NCI-H1436 treated with DMSO at 0.1 percent for 48 hours (cell line): ENCODE data around the gene YDJC.
"Not testable (repeated sequence)": the region's sequence is repeated elsewhere in the genome, so short reads cannot be mapped to it uniquely, and the experiment has no call there.

Experiments
- DNase-seq: peaks from one replicate; lab custom pipeline; 2025; lab: John Stamatoyannopoulos, UW

Gene YDJC, protein sequence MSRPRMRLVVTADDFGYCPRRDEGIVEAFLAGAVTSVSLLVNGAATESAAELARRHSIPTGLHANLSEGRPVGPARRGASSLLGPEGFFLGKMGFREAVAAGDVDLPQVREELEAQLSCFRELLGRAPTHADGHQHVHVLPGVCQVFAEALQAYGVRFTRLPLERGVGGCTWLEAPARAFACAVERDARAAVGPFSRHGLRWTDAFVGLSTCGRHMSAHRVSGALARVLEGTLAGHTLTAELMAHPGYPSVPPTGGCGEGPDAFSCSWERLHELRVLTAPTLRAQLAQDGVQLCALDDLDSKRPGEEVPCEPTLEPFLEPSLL

DNA sequence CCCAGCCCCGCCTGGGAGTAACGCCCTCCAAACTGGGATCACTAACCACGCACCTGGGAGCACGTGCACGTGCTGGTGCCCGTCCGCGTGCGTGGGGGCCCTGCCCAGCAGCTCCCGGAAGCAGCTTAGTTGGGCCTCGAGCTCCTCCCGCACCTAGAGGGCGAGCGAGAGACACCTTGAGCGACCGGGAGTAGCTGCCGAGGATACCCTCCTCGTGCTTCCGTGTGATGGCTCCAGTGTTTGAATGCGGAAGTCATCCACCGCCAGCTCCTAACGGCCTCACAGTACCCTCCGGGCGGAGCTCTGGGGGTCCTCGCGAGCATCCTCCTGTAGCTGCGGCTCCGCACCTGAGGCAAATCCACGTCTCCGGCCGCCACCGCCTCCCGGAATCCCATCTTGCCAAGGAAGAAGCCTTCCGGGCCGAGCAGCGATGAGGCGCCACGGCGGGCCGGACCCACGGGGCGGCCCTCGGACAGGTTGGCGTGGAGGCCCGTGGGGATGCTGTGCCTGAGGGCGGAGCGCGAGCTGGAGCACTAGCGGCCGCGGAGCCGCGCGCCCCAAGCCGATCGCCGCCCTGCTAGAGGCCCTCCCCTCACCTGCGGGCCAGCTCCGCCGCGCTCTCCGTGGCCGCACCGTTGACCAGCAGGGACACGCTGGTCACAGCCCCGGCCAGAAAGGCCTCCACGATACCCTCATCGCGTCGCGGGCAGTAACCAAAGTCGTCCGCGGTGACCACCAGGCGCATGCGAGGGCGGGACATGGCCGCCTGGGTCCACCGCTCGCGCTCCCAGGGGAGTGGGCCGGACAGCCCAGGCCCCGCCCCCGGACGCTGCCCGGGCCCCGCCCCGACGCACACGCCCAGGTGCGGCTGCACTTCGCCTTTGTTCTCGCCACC, at the start of gene YDJC:
Gene YDJC, minus strand, starts transcription at position 768 of the 895 bp plus-strand sequence. Its CDS starts 8 bp downstream, at position 760.
- DNase-seq = peak; percentile 61

DNA sequence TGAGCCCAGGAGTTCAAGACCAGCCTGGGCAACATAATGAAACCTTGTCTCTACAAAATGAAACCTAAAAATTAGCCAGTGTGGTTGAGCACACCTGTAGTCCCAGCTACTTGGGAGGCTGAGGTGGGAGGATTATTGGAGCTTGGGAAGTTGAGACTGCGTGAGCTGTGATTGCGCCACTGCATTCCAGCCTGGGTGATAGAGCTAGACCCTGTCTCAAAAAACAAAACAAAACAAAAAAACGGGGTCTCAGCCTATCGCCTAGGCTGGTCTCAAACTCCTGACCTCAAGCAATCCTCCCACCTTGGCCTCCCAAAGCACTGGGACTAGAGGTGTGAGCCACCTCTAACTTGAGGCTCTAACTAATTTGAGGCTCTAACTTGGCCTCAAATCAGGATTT, 49.6 kb upstream of the YDJC start:
- DNase-seq = no peak

DNA sequence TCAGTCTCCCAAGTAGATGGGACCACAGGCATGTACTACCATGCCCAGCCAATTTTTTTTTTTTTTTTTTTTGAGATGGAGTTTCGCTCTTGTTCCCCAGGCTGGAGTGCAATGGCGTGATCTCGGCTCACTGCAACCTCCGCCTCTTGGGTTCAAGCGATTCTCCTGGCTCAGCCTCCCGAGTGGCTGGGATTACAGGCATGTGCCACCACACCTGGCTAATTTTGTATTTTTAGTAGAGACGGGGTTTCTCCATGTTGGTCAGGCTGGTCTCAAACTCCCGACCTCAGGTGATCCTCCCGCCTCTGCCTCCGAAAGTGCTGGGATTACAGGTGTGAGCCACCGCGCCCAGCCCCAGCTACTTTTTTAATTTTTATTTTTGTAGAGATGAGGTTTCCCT, 49.0 kb upstream of the YDJC start:
- not testable (repeated sequence) for DNase-seq

DNA sequence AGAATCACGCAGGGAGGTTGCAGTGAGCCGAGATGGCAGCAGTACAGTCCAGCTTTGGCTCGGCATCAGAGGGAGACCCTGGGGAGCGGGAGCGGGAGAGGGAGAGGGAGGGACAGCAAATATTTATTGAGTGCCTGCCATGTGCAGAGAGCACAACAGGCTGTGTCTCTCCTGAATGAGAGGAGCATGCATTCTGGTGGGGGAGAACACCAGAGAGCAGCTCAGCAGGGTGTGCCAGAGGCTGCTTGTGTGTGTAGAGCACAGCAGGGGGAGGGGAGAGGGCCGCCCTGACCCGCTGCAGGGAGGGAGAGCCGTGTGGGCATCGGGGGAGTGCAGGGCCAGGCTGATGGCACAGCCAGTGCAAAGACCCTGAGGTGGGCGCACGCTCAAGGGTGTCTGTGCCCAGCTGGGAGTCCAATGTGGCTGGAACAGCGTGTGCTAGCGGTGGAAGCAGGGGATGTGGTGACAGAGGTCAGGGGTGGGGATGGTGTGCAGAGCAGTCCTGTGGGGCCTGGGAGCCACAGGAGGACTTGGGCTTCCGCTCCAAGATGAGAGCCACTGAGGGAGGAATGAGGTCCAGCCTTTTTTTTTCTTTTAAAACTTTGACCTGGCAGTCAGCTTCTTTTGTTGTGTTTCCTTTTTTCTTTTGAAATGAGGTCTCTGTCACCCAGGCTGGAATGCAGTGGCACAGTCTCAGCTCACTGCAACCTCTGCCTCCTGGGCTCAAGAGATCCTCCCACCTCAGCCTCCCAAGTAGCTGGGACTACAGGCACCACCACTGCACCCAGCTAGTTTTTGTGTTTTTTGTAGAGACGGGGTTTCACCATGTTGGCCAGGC, 48.0 kb upstream of the YDJC start:
- DNase-seq = no peak

DNA sequence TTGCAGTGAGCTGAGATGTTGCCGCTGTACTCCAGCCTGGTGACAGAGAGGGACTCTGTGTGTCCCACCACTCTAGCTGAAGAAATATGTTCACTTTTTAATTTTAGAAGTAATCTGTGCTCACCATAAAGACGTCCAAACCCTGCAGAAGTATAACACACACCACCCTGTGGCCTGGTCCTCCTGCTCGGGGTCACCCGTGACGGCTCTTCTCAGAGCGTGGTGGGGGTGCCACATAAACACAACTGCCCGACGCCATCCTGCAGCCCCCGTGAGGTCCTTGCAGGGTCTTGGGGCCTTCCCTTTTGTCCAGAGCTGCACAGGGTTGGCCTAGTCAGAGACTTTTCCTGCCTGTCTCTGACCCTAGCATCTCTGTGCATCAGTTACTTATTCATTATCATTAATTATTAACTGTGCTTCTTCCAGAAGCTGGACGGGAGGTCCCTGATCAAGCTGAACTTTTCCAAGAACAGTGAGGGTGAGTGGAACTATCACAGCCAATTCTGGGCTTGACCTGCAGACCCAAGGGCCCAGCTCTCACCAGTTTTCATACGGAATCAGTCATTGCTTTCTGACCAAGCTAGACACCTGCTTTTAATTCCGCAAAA, 44.9 kb upstream of the YDJC start:
- no peak for DNase-seq

DNA sequence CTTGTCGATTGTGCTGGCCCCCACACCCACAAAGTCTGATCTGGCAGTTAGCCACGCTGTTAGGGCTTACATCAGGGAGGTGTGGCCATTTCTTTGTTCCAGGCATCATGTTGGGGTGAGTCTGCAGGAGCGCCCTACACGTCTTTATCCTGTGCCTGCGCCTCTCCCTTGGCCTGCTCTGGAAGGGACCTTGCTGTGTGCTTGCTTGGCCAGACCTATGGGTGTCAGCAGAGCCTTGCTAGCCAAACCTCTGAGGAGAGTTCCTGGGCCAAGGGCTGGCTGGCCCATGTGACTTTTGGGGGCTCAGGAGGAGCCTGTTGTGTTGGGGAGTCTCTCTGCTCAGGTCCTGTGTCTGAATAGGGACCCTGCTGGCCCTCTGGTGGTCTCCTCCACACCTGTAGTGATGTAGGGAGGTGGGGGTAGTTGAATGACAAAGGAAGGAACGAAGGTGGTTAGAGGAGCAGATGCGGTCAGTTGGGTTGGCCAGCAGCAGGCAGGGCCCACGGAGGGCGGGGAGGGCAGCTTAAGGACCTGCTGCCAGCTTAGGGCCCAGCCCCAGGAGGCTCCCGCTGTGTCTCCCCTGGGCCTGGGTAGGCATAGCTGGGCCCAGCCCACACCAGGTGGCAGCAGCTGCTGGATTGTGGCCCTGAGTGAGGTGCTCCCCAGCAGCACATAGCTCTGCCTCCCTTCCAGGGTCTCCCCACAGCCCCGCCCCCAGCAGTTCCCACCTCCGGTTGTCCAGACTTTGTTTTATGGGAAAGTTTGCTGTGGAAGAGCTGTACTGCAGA, 43.9 kb upstream of the YDJC start:
- no peak for DNase-seq

DNA sequence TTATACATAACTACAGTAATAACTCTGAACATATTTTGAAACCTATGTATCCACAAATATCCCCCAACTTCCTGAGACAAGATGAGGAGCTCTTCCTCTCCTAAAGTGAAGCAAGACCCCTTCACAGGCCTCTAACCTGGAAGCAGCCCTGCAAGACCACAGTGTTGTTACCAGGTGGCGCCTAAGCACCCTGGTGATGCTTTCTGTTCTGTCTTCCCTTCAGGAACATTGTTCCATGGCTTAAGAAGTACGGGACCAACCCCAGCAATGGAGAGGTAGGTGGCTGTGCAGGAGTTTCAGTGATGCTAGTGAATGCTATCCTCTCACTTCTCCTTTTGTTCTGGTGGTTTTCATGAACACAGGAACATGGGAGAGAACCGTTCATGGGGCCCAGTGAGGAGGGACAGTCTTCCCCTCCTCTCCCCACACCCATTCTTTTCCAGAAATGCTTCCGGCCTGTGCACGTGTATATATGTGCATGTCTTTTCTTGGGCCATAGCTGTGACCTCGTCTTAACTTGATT, 42.3 kb upstream of the YDJC start:
- no peak for DNase-seq

DNA sequence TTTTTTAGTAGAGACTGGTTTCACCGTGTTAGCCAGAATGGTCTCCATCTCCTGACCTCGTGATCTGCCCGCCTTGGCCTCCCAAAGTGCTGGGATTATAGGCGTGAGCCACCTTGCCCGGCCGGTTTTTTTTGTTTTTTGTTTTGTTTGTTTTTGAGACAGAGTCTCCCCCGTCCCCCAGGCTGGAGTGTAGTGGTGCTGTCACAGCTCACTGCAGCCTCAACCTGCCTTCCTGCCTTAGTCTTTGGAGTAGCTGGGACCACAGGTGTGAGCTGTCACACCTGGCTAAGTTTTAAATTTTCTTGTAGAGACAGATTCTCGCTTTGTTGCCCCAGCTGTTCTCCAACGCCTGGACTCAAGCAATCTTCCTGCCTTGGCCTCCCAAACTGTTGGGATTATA, 39.2 kb upstream of the YDJC start:
- no peak for DNase-seq

DNA sequence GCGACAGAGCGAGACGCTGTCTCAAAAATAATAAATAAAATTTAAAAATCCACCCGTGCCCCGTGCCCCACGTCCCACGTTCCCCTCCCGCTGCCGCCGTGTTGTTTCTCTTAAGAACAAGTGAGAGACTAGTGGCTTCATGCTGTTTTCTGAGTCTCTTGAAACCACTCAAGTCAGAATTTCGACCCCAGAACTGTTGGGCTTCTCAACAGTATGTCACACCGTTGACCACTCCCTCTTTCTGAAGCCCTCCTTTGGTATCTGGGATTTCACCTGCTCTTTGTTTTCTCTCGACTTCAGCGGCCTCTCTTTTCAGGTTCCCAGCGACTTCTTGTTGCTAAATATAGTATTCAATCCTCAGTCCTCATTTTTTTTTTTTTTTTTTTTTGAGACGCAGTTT, 37.0 kb upstream of the YDJC start:
- DNase-seq = no peak

DNA sequence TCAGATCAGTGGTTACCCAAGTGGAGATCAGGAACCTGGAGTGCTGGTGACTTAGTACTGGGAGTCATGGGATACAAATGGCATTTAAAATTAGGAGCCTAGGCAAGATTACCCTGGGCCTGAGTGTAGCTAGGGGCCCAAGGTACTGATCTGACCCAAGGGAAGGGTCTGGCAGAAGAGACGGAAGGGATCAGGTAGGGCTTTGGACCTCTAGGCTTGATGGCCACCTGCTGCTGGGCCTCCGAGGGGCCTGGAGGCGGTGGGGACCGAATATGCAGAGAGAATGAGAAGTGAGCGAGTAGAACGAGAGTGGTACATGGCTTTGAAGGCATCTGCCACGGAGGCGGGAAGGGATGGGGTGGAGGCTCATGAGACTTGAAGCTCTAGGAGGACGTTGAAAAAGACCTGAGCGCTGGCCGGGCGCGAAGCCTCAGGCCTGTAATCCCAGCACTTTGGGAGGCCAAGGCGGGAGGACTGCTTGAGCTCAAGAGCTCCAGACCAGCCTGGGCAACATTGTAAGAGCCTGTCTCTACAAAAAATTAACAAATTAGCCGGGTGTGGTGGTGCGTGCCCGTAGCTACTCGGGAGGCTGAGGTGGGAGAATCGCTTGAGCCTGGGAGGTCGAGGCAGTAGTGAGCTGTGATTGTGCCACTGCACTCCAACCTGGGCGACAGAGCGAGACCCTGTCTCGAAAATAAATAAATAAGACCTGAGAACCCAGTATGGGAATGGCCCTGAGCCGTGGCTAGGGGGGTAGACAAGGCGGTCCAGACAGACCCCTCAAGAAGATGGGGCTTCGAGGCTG, 35.4 kb upstream of the YDJC start:
- no peak for DNase-seq

DNA sequence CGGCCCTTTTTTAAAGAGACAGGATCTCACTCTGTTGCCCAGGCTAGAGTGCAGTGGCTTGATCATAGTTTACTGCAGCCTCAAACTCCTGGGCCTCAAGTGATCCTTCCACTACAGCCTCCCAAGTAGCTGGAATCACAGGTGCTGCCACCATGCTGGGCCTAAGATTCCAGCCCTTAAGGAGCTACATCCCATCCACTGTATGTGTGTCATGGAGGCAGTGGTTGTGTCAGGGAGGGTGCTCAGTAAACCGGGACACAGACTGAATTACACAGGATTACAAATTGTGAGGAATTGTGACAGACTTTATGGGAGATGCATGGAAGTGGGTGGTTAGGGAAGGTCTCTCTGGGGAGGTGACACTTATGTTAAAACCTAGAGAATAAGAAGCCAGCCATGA, 33.9 kb upstream of the YDJC start:
- DNase-seq = no peak

DNA sequence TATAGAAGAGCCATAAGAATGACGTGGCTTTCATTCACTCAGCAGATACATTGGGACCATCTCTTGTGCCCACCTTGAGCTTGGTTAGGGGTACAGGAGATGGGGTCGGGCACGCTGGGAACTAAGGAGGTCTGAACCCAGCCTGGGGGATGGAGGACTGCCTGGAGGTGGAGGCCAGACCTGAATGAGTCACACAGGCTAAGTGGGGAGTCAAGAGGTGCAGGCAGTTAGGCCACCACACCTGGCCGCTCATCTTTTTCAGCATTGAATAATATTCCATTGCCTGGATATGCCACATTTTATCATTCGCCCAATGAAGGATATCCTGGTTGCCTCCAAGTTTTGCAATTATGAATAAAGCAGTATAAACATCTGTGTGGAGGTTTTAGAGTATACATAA, 32.2 kb upstream of the YDJC start:
- no peak for DNase-seq

DNA sequence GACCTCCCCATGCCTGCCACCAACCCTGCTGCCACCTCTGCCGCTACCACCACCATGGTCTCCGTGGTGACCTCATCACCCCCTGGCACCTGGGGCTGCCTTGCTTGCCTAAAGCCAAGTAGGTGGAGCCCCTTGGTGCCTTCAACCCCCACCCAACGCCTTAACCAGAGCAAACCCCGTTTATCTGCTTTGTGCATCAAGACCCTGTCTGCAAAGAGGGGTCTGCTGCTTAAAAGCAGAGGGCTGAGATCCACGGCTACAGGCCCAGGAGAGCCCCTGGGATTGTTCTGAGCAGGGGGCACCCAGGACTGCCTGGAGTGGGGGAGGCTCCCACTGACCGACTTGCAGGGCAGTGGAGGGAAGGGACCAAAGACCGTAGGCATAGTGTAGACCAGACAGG, 31.1 kb upstream of the YDJC start:
- DNase-seq = no peak

DNA sequence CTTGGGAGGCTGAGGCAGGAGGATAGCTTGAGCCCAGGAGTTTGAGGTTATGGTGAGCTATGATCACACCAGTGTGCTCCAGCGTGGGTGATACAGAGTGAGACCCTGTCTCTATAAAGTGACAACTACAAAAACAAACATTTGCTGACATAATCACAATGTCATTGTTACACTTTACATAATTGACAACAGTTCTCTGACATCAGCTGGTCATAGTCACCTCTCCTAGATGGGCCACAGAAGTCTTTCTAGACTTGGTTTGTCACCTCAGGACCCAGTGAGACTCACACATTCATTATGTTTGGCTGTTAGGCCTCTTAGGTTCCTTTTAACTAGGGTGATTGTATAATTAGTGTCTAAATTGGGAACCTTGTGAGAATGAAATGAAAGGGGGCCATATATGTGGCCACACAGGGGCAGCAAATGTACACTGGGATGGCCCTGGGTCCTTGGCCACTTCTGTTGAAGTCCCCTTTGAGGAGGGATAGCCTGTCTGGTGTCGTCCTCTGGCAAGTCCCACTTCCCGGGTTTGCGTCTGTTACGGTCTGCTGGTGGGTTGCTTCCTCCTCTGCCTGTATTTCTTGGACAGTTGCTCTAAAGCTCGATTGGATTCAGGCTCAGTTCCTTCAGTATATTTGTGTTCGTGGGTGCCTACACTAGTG, 30.2 kb upstream of the YDJC start:
- DNase-seq = no peak

DNA sequence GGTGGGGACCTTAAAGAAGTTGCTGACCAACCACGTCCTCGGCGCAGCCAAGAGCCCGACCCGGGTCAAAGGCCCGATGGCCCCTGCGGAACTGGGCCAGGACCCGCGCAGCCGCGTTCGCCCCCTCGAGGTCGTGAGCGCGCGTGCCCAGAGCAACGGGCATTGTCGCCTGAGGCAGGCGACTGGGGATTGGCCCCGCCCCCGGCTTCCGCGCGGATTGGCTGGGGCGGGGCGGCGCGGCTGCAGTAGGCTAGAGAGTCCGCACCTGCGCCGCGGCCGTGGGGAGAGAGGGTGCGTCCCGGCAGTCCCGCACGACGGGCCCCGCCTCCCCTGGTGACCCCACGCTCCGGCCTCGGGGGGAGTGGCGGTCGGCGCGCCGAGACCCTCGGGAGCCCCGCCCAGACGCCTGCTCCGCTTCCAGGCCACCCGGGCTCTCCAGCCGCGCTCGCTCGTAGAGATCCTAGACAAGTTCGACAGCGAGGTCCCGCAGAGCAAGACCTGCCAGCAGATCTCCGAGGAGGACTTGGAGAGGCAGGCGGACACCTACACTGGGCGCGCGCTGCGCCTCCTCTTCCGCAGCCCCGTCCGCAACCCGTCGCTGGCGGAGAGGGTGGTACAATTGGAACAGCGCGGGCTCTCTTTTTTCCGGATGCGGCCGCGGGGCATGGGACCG, 27.7 kb upstream of the YDJC start:
- DNase-seq = peak; percentile 53

DNA sequence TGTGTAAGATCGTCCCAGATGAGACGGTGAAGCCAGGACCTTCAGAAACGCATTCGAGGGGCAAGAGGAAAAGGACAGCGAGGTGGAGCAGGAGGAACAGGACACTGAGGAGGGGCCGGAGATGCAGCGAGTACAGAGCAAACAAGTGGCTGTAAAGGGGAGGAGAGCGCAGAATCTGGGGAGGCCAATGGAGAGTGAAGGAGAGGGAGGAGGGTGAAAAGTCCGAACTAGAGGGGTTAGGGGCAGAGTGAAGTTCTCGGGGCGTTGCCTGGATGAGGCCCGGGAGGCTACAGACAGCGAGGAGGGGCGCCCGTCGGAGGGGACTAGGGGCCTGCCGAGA, 27.2 kb upstream of the YDJC start:
- DNase-seq = no peak

DNA sequence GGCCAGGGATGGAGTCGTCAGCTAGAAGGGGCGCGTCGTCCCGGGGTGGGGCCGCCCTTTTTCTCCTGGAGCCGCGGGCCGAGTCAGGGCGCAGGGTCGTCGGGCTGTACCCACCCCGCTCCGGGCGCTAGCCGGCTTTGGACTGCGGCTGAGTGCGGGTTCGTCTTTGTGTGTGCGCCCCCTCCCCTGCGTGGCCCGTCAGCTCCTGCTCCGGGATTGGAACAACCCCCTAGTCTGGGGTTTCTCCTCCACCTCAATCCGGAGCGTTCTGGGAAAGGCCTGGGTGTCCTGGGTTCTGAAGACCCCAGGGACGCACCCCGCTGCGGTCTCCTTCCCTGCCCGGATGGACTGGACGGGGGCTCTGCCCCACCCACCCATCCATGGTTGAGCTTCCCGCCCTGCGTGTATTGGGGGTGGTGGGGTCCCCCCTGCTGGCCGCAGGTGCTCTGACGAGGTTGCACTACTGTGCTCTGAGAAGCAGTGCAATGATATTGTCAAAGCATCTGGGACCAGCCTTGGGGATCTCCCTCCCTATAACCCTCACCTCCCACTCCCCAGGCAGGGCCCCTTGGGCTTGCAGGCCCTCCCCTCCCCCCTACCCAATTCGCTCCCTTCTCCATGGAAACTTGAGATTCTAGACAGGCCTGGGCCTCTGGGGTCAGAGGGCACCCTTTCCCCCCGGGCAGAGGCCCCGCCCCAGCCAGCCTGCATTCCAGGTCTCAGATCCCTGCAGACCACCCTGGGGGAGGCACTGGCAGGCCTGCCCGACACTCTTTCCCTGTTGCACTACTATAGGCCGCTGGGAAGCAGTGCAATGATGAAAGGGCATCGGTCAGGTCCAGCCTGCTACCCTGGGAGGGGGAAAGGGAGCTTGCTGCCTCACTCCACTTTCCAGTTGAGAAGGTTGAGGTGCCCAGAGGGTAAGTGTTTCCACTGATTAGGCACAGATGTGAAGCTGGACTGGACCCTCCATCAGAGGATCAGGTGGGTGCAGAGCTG, 23.0 kb upstream of the YDJC start:
- no peak for DNase-seq

DNA sequence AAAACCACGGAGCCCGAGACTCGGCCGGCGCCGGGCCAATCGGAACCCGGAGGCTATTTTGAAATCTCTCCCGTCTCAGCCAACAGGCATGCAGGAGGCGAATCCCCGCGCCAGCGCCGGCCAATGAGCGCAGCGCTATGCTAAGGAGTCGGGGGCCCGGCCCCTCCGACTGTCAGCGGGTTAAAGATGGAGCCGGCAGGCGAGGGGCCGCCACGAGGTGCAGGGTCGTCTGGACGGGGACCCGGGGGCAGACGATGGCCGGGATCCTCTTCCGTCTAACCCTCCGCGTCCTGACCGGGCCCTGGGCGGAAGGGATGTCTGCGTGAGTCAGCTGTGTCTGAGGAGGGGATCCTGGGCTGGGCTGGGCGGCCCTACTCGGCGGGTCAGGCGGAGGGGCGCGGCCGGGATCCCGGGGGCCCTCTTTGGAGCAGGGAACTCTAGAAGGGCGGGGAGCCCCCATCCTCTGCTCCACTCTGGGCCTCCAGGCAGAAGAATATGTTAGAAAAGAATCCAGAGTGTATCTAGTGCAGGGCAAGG, 22.3 kb upstream of the YDJC start:
- peak; percentile 55 for DNase-seq
